HG03139 (cell line): ENCODE data around the gene FZR1.
"Not testable (repeated sequence)": the region's sequence is repeated elsewhere in the genome, so short reads cannot be mapped to it uniquely, and the experiment has no call there.

Experiments used
- ATAC-seq: cut with Tn5 transposase; IDR thresholded peaks from one replicate; pipeline ENCODE4 v1.9.1; 2021; ENCODE audit not compliant: unreplicated experiment

The FZR1 gene

DNA sequence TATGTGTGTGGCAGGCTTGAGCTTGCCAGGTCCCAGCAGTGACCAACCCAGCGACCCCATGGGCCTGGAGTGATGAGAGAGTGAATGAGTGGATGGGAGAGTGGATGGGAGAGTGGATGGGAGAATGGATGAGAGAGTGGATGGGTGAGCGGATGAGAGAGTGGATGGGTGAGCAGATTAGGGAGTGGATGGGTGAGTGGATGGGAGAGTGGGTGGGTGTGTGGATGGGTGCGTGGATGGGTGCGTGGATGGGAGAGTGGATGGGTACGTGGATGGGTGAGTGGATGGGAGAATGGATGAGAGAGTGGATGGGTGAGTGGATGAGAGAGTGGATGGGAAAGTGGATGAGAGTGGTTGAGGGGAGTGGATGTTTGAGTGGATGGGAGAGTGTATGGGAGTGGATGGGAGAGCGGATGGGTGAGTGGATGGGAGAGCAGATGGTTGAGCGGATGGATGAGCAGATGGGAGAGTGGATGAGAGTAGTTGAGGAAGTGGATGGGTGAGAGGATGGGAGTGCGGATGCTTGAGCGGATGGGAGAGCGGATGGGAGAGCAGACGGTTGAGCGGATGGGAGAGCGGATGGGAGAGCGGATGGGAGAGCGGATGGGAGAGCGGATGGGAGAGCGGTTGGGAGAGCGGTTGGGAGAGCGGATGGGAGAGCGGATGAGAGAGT lies 22.6 kb downstream of the FZR1 start:
- no peak for ATAC-seq

DNA sequence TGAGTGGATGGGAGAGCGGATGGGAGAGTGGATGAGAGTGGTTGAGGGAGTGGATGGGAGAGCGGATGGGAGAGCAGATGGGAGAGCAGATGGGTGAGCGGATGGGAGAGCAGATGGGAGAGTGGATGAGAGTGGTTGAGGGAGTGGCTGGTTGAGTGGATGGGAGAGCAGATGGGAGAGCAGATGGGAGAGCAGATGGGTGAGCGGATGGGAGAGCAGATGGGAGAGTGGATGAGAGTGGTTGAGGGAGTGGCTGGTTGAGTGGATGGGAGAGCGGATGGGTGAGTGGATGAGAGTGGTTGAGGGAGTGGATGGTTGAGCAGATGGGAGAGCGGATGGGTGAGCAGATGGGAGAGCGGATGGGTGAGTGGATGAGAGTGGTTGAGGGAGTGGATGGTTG lies 23.2 kb downstream of the FZR1 start:
- not testable (repeated sequence) for ATAC-seq

DNA sequence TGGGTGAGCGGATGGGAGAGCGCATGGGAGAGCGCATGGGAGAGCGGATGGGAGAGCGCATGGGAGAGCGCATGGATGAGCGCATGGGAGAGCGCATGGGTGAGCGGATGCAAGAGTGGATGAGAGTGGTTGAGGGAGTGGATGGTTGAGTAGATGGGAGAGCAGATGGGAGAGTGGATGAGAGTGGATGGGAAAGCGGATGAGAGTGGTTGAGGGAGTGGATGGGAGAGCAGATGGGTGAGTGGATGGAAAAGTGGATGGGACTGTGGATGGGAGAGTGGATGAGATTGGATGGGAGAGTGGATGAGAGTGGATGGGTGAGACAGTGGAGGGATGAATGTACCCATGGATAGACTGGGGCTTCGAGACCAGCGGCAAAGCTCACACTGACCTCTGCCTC lies 24.3 kb downstream of the FZR1 start:
- ATAC-seq = no peak

DNA sequence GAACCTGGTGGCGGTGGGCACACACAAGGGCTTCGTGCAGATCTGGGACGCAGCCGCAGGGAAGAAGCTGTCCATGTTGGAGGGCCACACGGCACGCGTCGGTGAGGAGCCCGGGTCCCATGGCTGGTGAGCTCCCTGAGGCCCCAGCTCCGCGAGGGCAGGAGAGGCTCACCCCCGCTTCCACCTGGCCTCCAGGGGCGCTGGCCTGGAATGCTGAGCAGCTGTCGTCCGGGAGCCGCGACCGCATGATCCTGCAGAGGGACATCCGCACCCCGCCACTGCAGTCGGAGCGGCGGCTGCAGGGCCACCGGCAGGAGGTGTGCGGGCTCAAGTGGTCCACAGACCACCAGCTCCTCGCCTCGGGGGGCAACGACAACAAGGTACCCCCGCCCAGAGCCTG lies 25.6 kb downstream of the FZR1 start:
- ATAC-seq = no peak

DNA sequence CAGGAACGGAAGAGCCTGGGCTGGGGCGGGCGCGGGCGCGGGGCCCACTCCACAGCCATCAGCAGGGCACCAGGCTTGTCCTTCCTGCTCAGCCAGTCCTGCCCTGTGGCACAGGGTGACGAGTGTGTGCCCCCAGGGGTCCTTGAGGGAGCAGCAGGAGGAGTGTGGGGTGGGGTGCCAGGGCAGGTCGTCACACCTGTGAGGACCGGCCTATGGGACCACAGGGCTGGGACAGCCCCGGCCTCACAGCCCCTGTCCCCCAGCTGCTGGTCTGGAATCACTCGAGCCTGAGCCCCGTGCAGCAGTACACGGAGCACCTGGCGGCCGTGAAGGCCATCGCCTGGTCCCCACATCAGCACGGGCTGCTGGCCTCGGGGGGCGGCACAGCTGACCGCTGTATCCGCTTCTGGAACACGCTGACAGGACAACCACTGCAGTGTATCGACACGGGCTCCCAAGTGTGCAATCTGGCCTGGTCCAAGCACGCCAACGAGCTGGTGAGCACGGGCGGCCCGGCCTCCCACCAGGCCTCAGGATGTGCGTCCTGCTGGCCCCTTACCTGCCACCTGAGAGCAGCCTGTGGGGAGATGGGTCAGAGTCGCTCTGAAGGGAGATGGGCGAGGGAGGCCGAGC lies 26.2 kb downstream of the FZR1 start:
- ATAC-seq = no peak

DNA sequence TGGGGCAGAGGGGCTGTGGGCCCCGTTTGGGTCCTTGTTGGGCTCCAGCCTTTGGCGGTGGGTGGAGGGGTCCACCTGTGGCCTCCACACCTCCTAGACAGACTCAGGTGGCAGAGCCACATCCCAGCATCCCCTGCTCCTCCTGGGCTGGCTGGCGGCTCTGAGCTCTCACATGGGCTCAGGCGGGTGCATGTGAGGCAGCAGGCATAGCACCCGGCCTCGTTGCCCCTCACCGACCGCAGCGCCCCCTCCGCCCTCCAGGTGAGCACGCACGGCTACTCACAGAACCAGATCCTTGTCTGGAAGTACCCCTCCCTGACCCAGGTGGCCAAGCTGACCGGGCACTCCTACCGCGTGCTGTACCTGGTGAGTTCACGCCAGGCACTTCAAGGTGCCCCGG lies 26.9 kb downstream of the FZR1 start:
- no peak for ATAC-seq

DNA sequence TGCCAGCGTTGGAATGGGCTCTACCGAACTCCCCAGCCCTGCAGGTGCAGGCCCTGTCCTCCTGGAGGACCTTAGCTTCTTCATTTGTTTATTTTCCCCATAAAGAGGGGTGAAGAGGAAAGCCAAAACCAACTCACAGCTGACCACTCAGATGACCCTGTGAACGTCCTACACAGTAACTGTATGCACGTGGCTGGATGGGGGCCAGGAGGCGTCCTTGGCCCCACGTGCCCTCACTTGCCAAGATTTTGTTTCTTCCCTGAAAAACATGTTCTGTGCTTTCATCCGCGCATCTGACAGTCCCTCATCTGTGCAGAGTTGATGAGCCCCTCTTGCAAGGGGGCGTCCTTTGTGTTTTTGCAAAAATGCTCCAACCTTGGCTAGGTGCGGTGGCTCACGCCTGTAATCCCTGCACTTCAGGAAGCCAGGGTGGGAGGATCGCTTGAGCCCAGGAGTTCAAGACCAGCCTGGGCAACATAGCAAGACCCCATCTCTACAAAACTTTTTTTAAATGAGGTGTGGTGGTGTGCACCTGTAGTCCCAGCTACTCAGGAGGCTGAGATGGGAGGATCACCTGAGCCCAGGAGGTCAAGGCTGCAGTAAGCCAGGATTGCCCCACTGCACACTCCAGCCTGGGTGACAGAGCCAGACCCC lies 27.6 kb downstream of the FZR1 start:
- ATAC-seq = no peak

DNA sequence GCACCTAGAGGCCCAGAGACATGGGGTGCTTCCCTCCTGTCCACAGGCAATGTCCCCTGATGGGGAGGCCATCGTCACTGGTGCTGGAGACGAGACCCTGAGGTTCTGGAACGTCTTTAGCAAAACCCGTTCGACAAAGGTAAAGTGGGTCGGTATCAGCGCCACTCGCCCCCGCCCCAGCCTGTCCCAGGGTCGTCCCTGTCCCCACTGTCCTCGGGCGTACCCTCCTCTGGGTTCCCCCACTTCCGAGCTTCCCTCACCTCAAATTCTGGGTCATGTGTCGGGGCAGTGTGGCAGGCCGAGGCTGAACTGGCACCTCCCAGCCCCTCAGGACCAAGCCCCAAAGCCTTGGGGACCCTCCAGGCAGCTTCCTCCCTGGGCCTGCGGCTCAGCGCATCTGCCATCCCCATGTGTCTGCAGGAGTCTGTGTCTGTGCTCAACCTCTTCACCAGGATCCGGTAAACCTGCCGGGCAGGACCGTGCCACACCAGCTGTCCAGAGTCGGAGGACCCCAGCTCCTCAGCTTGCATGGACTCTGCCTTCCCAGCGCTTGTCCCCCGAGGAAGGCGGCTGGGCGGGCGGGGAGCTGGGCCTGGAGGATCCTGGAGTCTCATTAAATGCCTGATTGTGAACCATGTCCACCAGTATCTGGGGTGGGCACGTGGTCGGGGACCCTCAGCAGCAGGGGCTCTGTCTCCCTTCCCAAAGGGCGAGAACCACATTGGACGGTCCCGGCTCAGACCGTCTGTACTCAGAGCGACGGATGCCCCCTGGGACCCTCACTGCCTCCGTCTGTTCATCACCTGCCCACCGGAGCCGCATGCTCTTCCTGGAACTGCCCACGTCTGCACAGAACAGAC lies 28.5 kb downstream of the FZR1 start:
- no peak for ATAC-seq

DNA sequence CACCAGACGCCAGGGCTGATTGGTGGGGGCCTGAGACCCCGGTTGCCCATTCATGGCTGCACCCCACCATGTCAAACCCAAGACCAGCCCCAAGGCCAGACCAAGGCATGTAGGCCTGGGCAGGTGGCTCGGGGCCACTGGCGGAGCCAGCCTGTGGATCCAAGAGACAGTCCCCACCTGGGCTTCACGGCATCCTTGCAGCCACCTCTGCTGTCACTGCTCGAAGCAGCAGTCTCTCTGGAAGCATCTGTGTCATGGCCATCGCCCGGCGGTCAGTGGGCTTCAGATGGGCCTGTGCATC lies 29.1 kb downstream of the FZR1 start:
- no peak for ATAC-seq

DNA sequence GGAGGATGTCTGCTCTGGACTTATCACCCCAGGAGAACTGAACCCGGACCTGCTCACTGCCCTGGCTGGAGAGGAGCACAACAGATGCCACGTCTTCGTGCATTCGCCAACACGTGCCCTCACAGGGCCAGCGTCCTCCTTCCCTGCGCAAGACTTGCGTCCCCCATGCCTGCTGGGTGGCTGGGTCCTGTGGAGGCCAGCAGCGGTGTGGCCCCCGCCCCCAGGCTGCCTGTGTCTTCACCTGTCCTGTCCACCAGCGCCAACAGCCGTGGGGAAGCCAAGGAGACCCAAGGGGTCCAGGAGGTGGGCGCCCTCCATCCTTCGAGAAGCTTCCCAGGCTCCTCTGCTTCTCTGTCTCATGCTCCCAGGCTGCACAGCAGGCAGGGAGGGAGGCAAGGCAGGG lies 29.5 kb downstream of the FZR1 start:
- ATAC-seq = no peak

DNA sequence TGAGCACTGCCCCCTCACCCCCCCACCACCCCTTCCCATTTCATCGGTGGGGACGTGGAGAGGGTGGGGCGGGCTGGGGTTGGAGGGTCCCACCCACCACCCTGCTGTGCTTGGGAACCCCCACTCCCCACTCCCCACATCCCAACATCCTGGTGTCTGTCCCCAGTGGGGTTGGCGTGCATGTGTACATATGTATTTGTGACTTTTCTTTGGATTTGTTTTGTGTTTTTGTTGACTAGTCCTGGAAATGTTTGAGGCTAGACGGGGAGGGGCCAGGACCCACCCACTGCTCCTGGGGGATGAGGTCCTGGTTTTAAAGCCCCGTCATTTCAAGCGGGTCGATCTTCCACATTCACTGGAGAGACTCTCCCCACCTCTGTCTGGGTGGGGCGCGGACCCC lies 29.9 kb downstream of the FZR1 start:
- no peak for ATAC-seq

DNA sequence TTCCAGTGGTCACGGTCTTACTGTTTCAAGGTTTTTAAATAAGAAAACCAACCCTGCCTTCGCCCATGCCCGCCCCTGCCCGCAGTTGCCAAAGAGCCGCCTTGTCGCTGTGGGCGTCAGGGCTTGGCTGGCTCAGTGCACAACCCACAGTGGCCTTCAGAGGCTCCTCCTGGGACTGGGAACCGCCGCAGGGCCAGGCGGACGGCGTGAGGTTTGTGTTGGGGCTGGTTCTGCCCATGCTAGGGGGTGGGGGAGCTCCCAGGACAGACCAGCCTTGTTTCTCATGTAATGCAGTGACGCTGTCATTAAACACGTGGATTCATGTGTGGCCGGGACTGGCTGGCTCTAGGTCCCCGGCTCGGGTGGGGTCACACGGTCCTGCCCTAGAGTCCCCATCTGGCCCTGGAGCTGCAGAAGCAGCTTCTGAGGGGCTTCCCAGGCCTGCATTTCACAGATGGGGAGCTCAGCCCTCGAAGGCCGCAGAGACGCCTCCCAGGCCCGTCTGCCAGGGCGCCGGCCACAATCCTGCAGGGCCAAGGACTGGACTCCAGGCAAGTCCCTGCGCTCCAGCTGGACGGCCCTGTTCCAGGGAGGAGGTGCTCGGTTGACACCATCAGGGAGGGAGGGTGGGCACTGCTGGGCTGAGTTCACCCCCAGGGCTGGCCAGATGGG lies 30.5 kb downstream of the FZR1 start:
- ATAC-seq = no peak

DNA sequence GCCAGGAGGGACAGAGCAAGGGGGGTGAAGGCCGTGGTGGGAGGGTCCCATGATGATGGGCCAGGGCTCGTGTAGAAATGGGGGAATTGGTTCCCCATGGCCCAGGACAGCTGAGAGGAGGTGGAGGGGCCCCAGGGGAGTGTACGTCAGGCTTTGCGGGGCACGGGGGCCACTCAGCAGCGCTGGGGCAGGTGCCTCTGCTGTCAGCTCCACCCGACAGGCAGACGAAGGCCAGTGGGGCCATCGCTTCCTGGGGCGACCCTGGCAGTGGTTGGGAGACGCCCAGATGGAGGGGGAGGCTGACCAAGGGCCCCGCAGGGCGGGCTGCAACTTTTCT lies 31.0 kb downstream of the FZR1 start:
- ATAC-seq = no peak

DNA sequence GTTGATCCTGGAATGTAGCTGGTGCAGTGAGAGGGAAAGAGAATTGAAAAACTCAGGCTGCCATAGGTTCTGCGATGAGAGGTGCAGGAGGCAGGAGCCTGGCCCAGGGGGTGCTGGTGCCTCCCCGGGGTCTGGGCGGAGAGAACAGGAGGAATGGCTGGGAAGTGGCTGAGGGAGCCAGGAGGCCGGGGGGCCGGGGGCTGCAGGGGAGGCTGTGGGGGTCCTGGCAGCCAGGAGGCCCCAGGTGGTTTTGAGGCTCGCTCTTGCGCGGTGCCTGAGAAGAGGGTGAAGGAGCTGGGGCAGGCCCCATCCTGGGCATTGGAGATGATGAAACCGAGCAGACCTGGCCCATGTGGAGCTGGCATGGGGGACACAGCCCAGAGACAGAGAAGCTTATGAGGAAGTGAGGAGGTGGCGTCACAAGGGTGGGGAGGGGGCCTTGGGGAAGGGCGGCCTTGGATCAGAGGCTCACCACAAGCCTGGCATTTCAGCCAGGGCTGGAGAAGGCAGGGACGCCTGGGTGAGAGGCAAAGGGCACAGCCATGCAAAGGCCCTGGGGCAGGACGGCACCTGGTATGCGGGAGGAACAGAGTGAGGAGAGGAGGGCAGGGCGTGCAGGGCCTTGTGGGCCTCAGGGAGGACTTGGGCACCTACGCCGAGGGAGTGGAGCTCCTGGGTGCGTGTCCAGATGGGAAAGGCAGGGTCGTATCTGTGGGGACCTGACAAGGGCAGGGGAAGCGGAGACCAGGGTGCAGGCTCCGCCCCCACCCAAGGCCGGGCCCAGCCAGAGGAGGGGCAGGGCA lies 31.5 kb downstream of the FZR1 start:
- no peak for ATAC-seq

DNA sequence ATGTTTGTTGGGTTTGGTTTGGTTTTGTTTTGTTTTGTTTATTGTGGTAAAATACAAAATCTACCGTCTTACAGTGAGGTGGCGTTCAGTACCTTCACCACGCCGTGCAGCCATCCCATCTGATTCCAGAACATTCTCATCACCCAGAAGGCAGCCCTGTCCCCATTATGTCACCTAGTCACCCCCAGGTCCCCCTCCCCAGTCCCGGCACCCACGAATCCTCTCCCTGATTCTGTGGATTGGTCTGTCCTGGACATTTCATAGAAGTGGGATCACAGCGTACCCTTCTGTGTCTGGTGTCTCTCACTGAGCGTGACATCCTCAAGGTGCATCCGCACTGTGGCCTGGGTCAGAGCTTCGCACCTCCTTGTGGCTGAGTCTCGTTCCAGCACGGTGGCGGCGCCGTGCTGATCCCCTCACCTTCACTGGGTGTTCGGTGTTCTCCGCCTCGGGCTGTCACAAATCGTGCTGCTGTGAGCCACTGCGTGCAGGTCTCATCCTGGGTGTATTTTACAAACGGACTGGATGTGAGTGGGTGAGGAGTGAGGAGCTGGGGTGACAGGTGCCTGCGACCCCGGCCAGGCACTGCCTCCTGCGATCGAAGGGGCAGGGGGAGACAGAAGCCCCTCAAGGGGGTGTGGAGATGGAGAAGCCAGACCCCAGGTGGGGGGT lies 32.3 kb downstream of the FZR1 start:
- no peak for ATAC-seq

DNA sequence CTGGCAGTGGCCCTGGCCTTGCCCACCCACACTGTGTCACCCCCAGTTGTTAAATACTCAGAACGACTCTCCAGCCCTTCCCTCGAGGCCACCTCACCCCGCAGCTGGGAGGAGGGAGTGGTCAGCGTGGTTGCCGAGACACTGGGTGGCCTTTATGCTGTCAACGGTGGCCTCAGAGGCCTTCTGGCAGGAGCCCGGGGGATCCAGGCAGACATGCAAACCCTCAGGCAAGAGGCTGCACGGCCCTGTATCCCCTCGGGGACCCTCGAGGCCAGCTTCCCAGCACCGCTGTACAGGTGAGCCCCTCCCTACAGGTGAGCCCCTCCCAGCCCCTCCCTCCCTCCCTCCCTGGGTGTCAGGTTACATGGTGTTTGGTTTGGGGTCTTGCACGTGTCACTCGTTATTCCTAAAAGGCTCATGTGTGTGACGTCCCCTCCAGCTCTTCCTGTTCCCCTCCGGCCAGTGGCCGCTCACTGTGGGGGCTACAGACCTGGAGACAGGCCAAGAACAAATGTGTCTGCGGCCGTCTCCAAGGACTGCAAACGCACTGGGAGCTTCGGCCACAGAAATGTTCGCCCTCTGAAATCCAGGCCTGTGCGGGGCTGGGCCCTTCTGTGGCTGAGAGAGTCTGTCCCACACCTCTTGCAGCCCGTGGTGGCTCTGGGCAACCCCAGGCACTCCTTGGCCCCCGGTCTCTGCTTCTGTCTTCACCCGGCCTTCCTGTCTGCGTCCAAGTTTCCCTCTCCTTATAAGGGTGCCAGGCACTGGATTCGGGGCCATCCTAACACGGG lies 33.0 kb downstream of the FZR1 start, which contains the start of gene TEKTIP1:
Gene TEKTIP1 (plus strand): TSS at position 210 of the 791 bp plus-strand sequence. CDS start 4 bp downstream, at position 214.
- no peak for ATAC-seq

DNA sequence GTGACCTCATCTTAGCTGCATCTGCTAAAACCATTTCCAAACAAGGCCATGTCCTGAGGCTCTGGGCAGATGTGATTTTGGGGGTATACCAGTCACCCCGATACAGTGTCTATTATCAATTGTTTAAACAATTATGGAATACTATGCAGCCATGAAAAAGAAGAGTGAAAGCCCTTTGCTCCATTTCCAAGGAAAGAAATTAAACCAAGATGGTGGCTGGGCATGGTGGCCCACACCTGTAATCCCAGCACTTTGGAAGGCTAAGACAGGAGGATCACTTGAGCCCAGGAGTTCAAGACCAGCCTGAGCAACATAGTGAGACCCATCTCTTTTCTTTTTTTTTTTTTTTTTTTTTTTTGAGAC lies 33.6 kb downstream of the FZR1 start:
- no peak for ATAC-seq

DNA sequence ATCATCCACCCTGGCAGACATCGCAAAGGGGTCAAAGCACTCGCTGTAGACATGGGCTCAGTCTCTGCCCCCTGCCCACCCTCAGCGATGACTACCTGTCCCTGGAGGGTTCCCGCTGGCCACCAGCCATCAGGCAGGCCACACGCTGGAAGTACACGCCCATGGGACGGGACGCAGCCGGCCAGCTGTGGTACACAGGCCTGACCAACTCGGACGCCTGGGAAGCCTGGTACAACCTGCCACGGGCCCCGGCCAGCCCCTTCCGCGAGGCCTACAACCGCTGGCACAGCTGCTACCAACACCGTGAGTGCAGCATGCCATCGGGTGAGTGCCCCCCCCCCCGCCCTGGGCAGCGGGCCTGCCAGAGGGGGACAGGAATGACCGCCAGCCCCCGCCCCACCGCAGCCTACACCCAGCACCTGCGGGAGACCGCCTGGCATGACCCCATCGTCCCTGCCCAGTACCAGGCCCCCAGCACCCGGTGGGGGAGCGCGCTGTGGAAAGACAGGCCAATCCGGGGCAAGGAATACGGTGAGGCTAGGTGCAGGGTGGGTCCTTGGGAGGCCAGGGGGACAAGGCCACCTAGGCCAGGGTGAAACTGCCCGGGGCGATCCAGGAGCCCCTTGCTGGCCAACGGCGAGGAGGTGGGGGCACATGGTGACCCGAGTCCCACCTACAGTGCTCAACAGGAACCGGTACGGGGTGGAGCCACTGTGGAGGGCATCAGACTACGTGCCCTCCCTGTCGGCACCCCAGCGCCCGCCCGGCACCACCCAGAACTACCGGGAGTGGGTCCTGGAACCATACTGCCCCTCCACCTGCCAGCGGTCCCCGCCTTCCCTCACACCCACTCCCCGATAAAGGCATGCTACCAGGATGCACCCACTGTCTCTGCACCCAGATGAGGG lies 37.3 kb downstream of the FZR1 start:
- no peak for ATAC-seq
